SH-SY5Y (cell line): ENCODE data around the gene DPYSL4.

Experiments
- GATA2 ChIP-seq: IDR thresholded peaks from 2 replicates; pipeline ENCODE4 v1.6.1; 2011; ENCODE audit warnings: mild to moderate bottlenecking, low read depth, low read length
- GATA3 ChIP-seq: IDR thresholded peaks from 2 replicates; pipeline ENCODE4 v1.6.1; 2011; ENCODE audit warnings: low read depth, mild to moderate bottlenecking, low read length, moderate library complexity

- TF ChIP-seq GATA2 (no peak), GATA3 (no peak)
Measured at GRCh38 chr10:132228616-132229015, 41.9 kb downstream of the DPYSL4 start.
